T-cell (primary cell): ENCODE results near the gene PIM1. TPM values are rescaled to one million over a fixed set of nuclear protein-coding genes. Genes with fewer than 3 reads are reported as not detected.

Experiments used
- ATAC-seq, 4 experiments: fragments of 200-7000 bp in 3 of 4; fragments of 150-1000 bp in 1 of 4; cut with Tn5 transposase; replicated peaks in 1 of 4; 1 replicate in 3 of 4; 2 replicates in 1 of 4; pipeline ENCODE4 v1.10.0; 2021; ENCODE audit warnings: moderate library complexity in 3 of 4, mild to moderate bottlenecking in 2 of 4, moderate number of reproducible peaks in 1 of 4
- CTCF ChIA-PET, 2 donors: fragments of 300-600 bp; sonication (Branson Sonifier 250); formaldehyde crosslinking; loops; one replicate each; lab custom pipeline; 2022; ENCODE audit warnings: antibody characterized with exemption in 2 of 2; lab: Charles Lee
- POLR2A ChIA-PET, 2 donors: fragments of 300-600 bp; sonication (Branson Sonifier 250); formaldehyde crosslinking; loops; one replicate each; lab custom pipeline; 2022; ENCODE audit warnings: antibody characterized with exemption in 2 of 2; lab: Charles Lee
- DNase-seq, 35 experiments: peaks; one replicate each; pipeline versions ENCODE4 v3.0.0 to v3.0.0-alpha.2; 2013 to 2023
- H3K27ac ChIP-seq: one replicate; pipeline ENCODE4 v1.5.1; 2013; ENCODE audit warnings: low read length
- H3K27me3 ChIP-seq, 2 experiments: replicated peaks in 1 of 2; 1 replicate in 1 of 2; 2 replicates in 1 of 2; pipeline versions ENCODE4 v1.6.1 to v1.7.0; 2013; ENCODE audit warnings: low read length in 1 of 2, mixed read lengths in 1 of 2; ENCODE audit not compliant: control insufficient read depth in 2 of 2, insufficient read depth in 2 of 2; ENCODE audit errors: extremely low read depth in 1 of 2
- H3K36me3 ChIP-seq, 2 donors: 1 replicate in 1 of 2; 2 replicates in 1 of 2; pipeline versions ENCODE4 v1.6.1 to v1.7.0; 2013; ENCODE audit warnings: low read length in 1 of 2; ENCODE audit not compliant: control insufficient read depth in 2 of 2, insufficient read depth in 1 of 2; ENCODE audit errors: extremely low read depth in 1 of 2
- H3K4me1 ChIP-seq, 2 experiments: 1 replicate in 1 of 2; 2 replicates in 1 of 2; pipeline versions ENCODE4 v1.6.1 to v1.7.0; 2013; ENCODE audit warnings: low read length in 2 of 2, mixed read lengths in 1 of 2; ENCODE audit not compliant: insufficient read depth in 2 of 2, control insufficient read depth in 1 of 2; ENCODE audit errors: extremely low read depth in 1 of 2
- H3K4me3 ChIP-seq, 2 donors: 1 replicate in 1 of 2; 2 replicates in 1 of 2; pipeline versions ENCODE4 v1.5.1 to v1.7.0; 2013; ENCODE audit warnings: mild to moderate bottlenecking in 2 of 2, low read length in 1 of 2, moderate library complexity in 1 of 2; ENCODE audit not compliant: control insufficient read depth in 1 of 2; ENCODE audit errors: extremely low read depth in 1 of 2
- H3K9me3 ChIP-seq: 2 replicates; pipeline ENCODE4 v1.7.0; 2013
- H3K27ac Mint-ChIP-seq, 2 donors: one replicate each; pipeline ENCODE4 v1.8.0; 2020 to 2021; ENCODE audit warnings: mild to moderate bottlenecking in 2 of 2, mixed read lengths in 2 of 2
- H3K27me3 Mint-ChIP-seq, 2 donors: one replicate each; pipeline ENCODE4 v1.8.0; 2021 to 2022; ENCODE audit warnings: mixed read lengths in 2 of 2
- H3K36me3 Mint-ChIP-seq: one replicate; pipeline ENCODE4 v1.8.0; 2021; ENCODE audit warnings: mixed read lengths
- H3K4me1 Mint-ChIP-seq, 3 donors: one replicate each; pipeline ENCODE4 v1.8.0; 2020 to 2022; ENCODE audit warnings: mixed read lengths in 3 of 3, mild to moderate bottlenecking in 1 of 3
- H3K4me3 Mint-ChIP-seq, 3 donors: one replicate each; pipeline ENCODE4 v1.8.0; 2020 to 2022; ENCODE audit warnings: mild to moderate bottlenecking in 3 of 3, mixed read lengths in 3 of 3, moderate library complexity in 3 of 3
- H3K9me3 Mint-ChIP-seq, 3 donors: one replicate each; pipeline ENCODE4 v1.8.0; 2020 to 2022; ENCODE audit warnings: mixed read lengths in 3 of 3
- WGBS: methylation state at CpG from one replicate; pipeline ENCODE4 v1.1.5; 2013; ENCODE audit warnings: missing lambda C conversion rate; ENCODE audit not compliant: insufficient coverage; 5-methylcytosine and 5-hydroxymethylcytosine counted together
- total RNA-seq, 35 experiments: library from RNA in 6 of 35; stranded (reverse) in 6 of 35; fragments of 120-200 nt in 1 of 35; gene quantifications; one replicate each; pipeline versions ENCODE4 v1.2.1 to v1.2.4 and lab custom pipeline; 2013 to 2026

Gene PIM1
- total RNA-seq, 5 donors from 2014 or later (not counting 1 experiment from before 2014, with no cell fraction given), result 225 to 334 (median 313) TPM

DNA sequence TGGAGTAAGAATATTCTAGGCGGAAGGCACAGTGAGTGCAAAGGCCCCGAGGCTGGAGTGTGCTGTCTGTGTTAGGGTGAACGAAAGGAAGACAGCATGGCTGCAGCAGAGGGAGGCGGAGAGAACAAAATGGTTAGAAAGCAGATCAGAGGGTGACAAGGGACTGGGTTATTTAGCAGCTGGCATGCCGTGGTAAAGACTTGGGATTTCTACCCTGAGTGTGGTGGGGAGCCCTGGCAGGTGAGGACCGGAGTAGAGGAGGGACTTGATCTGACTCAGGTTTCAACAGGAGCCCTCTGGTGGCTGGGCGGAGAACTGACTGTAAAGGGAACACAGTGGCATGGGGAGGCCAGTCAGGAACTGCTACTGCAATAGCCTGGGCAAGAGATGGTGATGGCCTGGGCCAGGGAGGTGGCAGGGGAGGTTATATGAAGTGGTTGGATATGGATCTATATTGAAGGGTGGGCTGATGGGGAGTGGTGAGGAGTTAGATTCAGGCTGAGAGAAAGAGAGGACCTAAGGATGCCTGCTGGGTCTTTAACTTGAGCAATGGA lies 38.0 kb downstream of the PIM1 start:
- 56% methylated on average over 7 of the region's 7 CpGs for WGBS
- CTCF ChIA-PET, result interaction anchor here (1.0 to 4.2 kb wide), 8 partner anchors 32 to 191 kb away, joined by 6 to 103 read pairs (median 27); no protein-coding TSS in a partner anchor
- no peaks in the 10 kb centered on the region for H3K27me3 ChIP-seq
- no peak overlapping the region for H3K4me3 ChIP-seq
- Mint-ChIP-seq H3K36me3 (no peaks in the 10 kb centered on the region), H3K4me1 (peaks cover 59 to 65% (median 64%) of the 10 kb centered on the region in 3 donors), H3K27me3 (no peaks in the 10 kb centered on the region), H3K4me3 (peak overlapping the region in 2 of 3 donors; percentile 6 to 60), H3K27ac (peak overlapping the region; percentile 91 to 92), H3K9me3 (no peaks in the 10 kb centered on the region)
- H3K4me1 ChIP-seq, result peaks cover 20 to 54% of the 10 kb centered on the region in 2 experiments
- POLR2A ChIA-PET, result interaction anchor here in 1 of 2 donors (0.6 kb wide), 1 partner anchor 33 kb away, joined by 4 read pairs; no protein-coding TSS in a partner anchor
- ATAC-seq, result peak; percentile 61 to 81 (median 74)
- H3K36me3 ChIP-seq, result no peaks in the 10 kb centered on the region
- H3K9me3 ChIP-seq, result no peaks in the 10 kb centered on the region
- peak; percentile 72 to 91 (median 85) for DNase-seq
- H3K27ac ChIP-seq, result peak overlapping the region; percentile 32

DNA sequence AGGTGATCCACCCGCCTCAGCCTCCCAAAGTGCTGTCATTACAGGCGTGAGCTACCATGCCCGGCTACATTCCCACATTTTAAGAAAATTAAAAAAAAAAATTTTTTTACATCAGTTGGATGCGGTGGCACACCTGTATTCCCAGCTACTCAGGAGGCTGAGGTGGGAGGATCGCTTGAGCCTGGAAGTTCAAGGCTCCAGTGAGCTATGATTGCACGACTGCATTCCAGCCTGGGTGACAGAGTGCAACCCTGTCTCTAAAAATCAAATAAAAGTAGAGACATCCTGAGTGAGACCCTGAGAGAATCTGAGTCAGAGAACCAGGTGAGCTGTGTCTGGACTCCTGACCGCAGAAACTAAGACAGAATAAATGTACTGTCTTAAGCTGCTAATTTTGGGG lies 38.8 kb downstream of the PIM1 start:
- peak overlapping the region; percentile 94 to 95 for H3K27ac Mint-ChIP-seq
- H3K4me3 Mint-ChIP-seq, result no peak overlapping the region
- H3K27me3 ChIP-seq, result no peaks in the 10 kb centered on the region
- no peak for DNase-seq
- WGBS, result 100% methylated on average over 1 of the region's 7 CpGs
- H3K36me3 ChIP-seq, result no peaks in the 10 kb centered on the region
- H3K9me3 Mint-ChIP-seq, result no peaks in the 10 kb centered on the region
- peaks cover 51 to 57% (median 57%) of the 10 kb centered on the region in 3 donors for H3K4me1 Mint-ChIP-seq
- ATAC-seq, result no peak
- POLR2A ChIA-PET, result interaction anchor here (0.5 to 1.4 kb wide), 3 partner anchors 163 to 594 kb away, joined by 3 to 4 read pairs (median 4); no protein-coding TSS in a partner anchor
- no peaks in the 10 kb centered on the region for H3K27me3 Mint-ChIP-seq
- CTCF ChIA-PET, result interaction anchor here (0.6 to 4.2 kb wide), 20 partner anchors 12 to 449 kb away, joined by 3 to 103 read pairs (median 8); partner anchors contain the start of genes C6orf89 (in 1 of the 2) and PIM1 (in 1 of the 2)
- no peaks in the 10 kb centered on the region for H3K9me3 ChIP-seq
- H3K27ac ChIP-seq, result peak overlapping the region; percentile 68
- H3K4me1 ChIP-seq, result peaks cover 19 to 47% of the 10 kb centered on the region in 2 experiments
- no peaks in the 10 kb centered on the region for H3K36me3 Mint-ChIP-seq
- no peak overlapping the region for H3K4me3 ChIP-seq

GRCh38 chr6:37209461-37210205 lies 39.7 kb downstream of the PIM1 start:
- H3K27ac ChIP-seq, result peak overlapping the region; percentile 68
- Mint-ChIP-seq H3K27me3 (no peaks in the 10 kb centered on the region), H3K4me1 (peaks cover 45 to 51% (median 51%) of the 10 kb centered on the region in 3 donors), H3K27ac (peak overlapping the region; percentile 94 to 95), H3K36me3 (no peaks in the 10 kb centered on the region), H3K4me3 (peak overlapping the region; percentile 25 to 70 (median 40)), H3K9me3 (no peaks in the 10 kb centered on the region)
- CTCF ChIA-PET, result interaction anchor here (0.6 to 4.2 kb wide), 41 partner anchors 10 to 450 kb away, joined by 3 to 103 read pairs (median 4); partner anchors contain the start of genes C6orf89 (in 1 of the 2) and PIM1 (in 1 of the 2)
- ATAC-seq (peak; percentile 62 to 83 (median 70)), DNase-seq (peak; percentile 13 to 81 (median 53))
- POLR2A ChIA-PET, result interaction anchor here (0.5 to 1.4 kb wide), 5 partner anchors 28 to 595 kb away, joined by 3 to 4 read pairs (median 4); no protein-coding TSS in a partner anchor
- H3K27me3 ChIP-seq, result no peaks in the 10 kb centered on the region
- 70% methylated on average over 6 of the region's 12 CpGs for WGBS
- H3K9me3 ChIP-seq, result no peaks in the 10 kb centered on the region
- no peaks in the 10 kb centered on the region for H3K36me3 ChIP-seq
- H3K4me1 ChIP-seq, result peaks cover 19 to 47% of the 10 kb centered on the region in 2 experiments
- no peak overlapping the region for H3K4me3 ChIP-seq

DNA sequence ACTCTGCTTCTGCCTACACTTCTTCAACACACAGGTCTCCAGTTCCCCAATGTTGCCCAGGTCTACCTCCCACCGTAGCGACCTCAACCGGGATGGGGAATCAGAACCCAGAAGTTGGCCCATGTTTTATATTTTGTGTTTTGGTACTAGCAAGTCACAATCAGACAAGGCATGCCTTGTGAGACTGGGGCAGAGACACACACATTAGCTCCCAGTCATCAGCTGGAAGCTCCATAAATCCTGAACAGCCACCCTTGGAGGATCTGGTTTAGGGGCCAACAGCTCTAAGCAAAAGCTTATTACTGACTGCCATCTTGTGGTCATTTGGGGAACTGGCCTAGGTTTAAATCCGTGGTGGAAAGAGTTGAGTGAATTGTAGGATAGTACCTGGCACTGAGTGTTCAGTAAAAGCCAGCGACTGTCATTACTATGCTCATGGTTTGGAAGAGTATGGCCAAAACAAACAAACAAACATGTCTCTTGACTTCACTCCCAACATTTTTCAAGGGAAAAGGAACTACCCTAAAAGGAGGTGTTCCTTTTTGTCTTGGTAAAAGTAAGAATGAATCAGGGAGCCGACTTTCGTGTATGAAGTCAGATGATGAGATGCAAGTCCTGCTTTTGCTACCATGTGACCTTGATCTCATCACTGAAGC lies 40.5 kb downstream of the PIM1 start:
- Histone ChIP-seq H3K4me3 (no peak overlapping the region), H3K36me3 (no peaks in the 10 kb centered on the region), H3K27me3 (no peaks in the 10 kb centered on the region), H3K9me3 (no peaks in the 10 kb centered on the region), H3K4me1 (peaks cover 19 to 44% of the 10 kb centered on the region in 2 experiments), H3K27ac (peak overlapping the region; percentile 68)
- ATAC-seq (peak; percentile 56 to 62 (median 58)), DNase-seq (peak; percentile 17 to 90 (median 63))
- Mint-ChIP-seq H3K9me3 (no peaks in the 10 kb centered on the region), H3K4me3 (peak overlapping the region in 1 of 3 donors; percentile 70), H3K27me3 (no peaks in the 10 kb centered on the region), H3K27ac (peak overlapping the region; percentile 94 to 95), H3K36me3 (no peaks in the 10 kb centered on the region), H3K4me1 (peaks cover 42 to 47% (median 46%) of the 10 kb centered on the region in 3 donors)
- 92% methylated on average over 5 of the region's 7 CpGs for WGBS
- ChIA-PET POLR2A (interaction anchor here (1.0 to 1.4 kb wide), 4 partner anchors 29 to 442 kb away, joined by 3 to 4 read pairs (median 4); no protein-coding TSS in a partner anchor), CTCF (interaction anchor here (0.5 to 4.2 kb wide), 31 partner anchors 12 to 445 kb away, joined by 3 to 103 read pairs (median 4); partner anchors contain the start of genes C6orf89 (in 1 of the 2) and PIM1 (in 1 of the 2))

- 100% methylated on average over 2 of the region's 9 CpGs for WGBS
- Mint-ChIP-seq H3K27me3 (no peaks in the 10 kb centered on the region), H3K9me3 (no peaks in the 10 kb centered on the region), H3K36me3 (no peaks in the 10 kb centered on the region), H3K4me1 (peaks cover 30 to 32% (median 32%) of the 10 kb centered on the region in 3 donors), H3K4me3 (no peak overlapping the region), H3K27ac (no peak overlapping the region)
- ChIA-PET CTCF (interaction anchor here (0.6 to 3.9 kb wide), 7 partner anchors 40 to 327 kb away, joined by 3 to 72 read pairs (median 3); partner anchors contain the start of genes C6orf89 (in 1 of the 2) and PIM1 (in 1 of the 2)), POLR2A (interaction anchor here in 1 of 2 donors (1.0 kb wide), 1 partner anchor 334 kb away, joined by 3 read pairs; no protein-coding TSS in a partner anchor)
- H3K4me1 ChIP-seq, result peaks cover 19 to 32% of the 10 kb centered on the region in 2 experiments
- ATAC-seq (no peak), DNase-seq (no peak)
- H3K9me3 ChIP-seq, result no peaks in the 10 kb centered on the region
- no peaks in the 10 kb centered on the region for H3K27me3 ChIP-seq
- H3K27ac ChIP-seq, result no peak overlapping the region
- H3K4me3 ChIP-seq, result no peak overlapping the region
- no peaks in the 10 kb centered on the region for H3K36me3 ChIP-seq
Observed at GRCh38 chr6:37212268-37212667, 42.3 kb downstream of the PIM1 start.
